ENCODE data around the gene PPM1N. TPM values are rescaled to one million over a fixed set of nuclear protein-coding genes. Genes with fewer than 3 reads are reported as not detected.
A peak's percentile ranks its signal among the peaks of the same experiment; 100 is the strongest.

PPM1N gene
- total and polyA plus RNA-seq, 2 donors (not counting 1 experiment from before 2014, with no cell fraction given) = 2.3 to 2.8 TPM

- Histone ChIP-seq H3K36me3 (ENCODE audit: control insufficient read depth, insufficient read depth, low read length) (peaks cover 23% of the 10 kb centered on the region), H3K4me2 (ENCODE audit: extremely low read depth, insufficient read depth, low read length) (no peak overlapping the region), H3K9ac (ENCODE audit: insufficient read depth, low read length) (no peak overlapping the region), H3K27me3 (ENCODE audit: control insufficient read depth, insufficient read depth, low read length) (no peaks in the 10 kb centered on the region), H3K27ac (ENCODE audit: insufficient read depth, low read length) (no peak overlapping the region), H3K79me2 (ENCODE audit: control insufficient read depth, insufficient read depth, low read length) (peaks cover 40% of the 10 kb centered on the region), H4K20me1 (ENCODE audit: control insufficient read depth, extremely low read depth, insufficient read depth, low read length) (no peaks in the 10 kb centered on the region), H3K4me1 (ENCODE audit: control insufficient read depth, extremely low read depth, insufficient read depth, low read length) (peaks cover 5% of the 10 kb centered on the region), H3K9me3 (ENCODE audit: control insufficient read depth, insufficient read depth, low read depth, low read length) (no peaks in the 10 kb centered on the region), H3K4me3 (replicated peaks in 1 of 4; ENCODE audit: control extremely low read depth in 1 of 4, insufficient read depth in 1 of 4, low read depth in 3 of 4, low read length in 4 of 4) (no peak overlapping the region), H2AFZ (ENCODE audit: low read length) (no peak overlapping the region)
- no peak for TF ChIP-seq CTCF (conservative IDR thresholded peaks at IDR 0.05 in 1 of 2, IDR thresholded peaks at IDR 0.05 in 1 of 2; ENCODE audit: low read depth in 1 of 2, low read length in 2 of 2)
- no peak for TF ChIP-seq EZH2 (IDR thresholded peaks at IDR 0.05; ENCODE audit: low read length, missing control alignments)
- no peak for DNase-seq (ENCODE audit: low read depth in 2 of 2)
These were observed 20.2 kb downstream of the PPM1N start for GRCh38 chr19:45518469-45518826.

- H3K79me2 ChIP-seq (ENCODE audit: control insufficient read depth, insufficient read depth, low read length) = peaks cover 8% of the 10 kb centered on the region
- H4K20me1 ChIP-seq (ENCODE audit: control insufficient read depth, extremely low read depth, insufficient read depth, low read length) = no peaks in the 10 kb centered on the region
- H3K4me3 ChIP-seq (replicated peaks in 1 of 4; ENCODE audit: control extremely low read depth in 1 of 4, insufficient read depth in 1 of 4, low read depth in 3 of 4, low read length in 4 of 4) = no peak overlapping the region
- no peak overlapping the region for H3K27ac ChIP-seq (ENCODE audit: insufficient read depth, low read length)
- no peak overlapping the region for H3K9ac ChIP-seq (ENCODE audit: insufficient read depth, low read length)
- no peak for DNase-seq (ENCODE audit: low read depth in 2 of 2)
- H3K4me1 ChIP-seq (ENCODE audit: control insufficient read depth, extremely low read depth, insufficient read depth, low read length) = peaks cover 2% of the 10 kb centered on the region
- no peaks in the 10 kb centered on the region for H3K9me3 ChIP-seq (ENCODE audit: control insufficient read depth, insufficient read depth, low read depth, low read length)
- no peak overlapping the region for H2AFZ ChIP-seq (ENCODE audit: low read length)
- no peak overlapping the region for H3K4me2 ChIP-seq (ENCODE audit: extremely low read depth, insufficient read depth, low read length)
- TF ChIP-seq CTCF (conservative IDR thresholded peaks at IDR 0.05 in 1 of 2, IDR thresholded peaks at IDR 0.05 in 1 of 2; ENCODE audit: low read depth in 1 of 2, low read length in 2 of 2) = no peak
- H3K27me3 ChIP-seq (ENCODE audit: control insufficient read depth, insufficient read depth, low read length) = no peaks in the 10 kb centered on the region
- peaks cover 32% of the 10 kb centered on the region for H3K36me3 ChIP-seq (ENCODE audit: control insufficient read depth, insufficient read depth, low read length)
These were observed 24.0 kb downstream of the PPM1N start for GRCh38 chr19:45522010-45522941.

GRCh38 chr19:45523642-45524256, 25.5 kb downstream of the PPM1N start:
- H3K79me2 ChIP-seq (ENCODE audit: control insufficient read depth, insufficient read depth, low read length) = peaks cover 2% of the 10 kb centered on the region
- H2AFZ ChIP-seq (ENCODE audit: low read length) = no peak overlapping the region
- H3K4me2 ChIP-seq (ENCODE audit: extremely low read depth, insufficient read depth, low read length) = no peak overlapping the region
- H3K27ac ChIP-seq (ENCODE audit: insufficient read depth, low read length) = no peak overlapping the region
- no peaks in the 10 kb centered on the region for H4K20me1 ChIP-seq (ENCODE audit: control insufficient read depth, extremely low read depth, insufficient read depth, low read length)
- no peak overlapping the region for H3K4me3 ChIP-seq (replicated peaks in 1 of 4; ENCODE audit: control extremely low read depth in 1 of 4, insufficient read depth in 1 of 4, low read depth in 3 of 4, low read length in 4 of 4)
- H3K9ac ChIP-seq (ENCODE audit: insufficient read depth, low read length) = no peak overlapping the region
- peaks cover 24% of the 10 kb centered on the region for H3K36me3 ChIP-seq (ENCODE audit: control insufficient read depth, insufficient read depth, low read length)
- H3K27me3 ChIP-seq (ENCODE audit: control insufficient read depth, insufficient read depth, low read length) = no peaks in the 10 kb centered on the region
- peak; percentile 62 to 91 for DNase-seq (ENCODE audit: low read depth in 2 of 2)
- H3K4me1 ChIP-seq (ENCODE audit: control insufficient read depth, extremely low read depth, insufficient read depth, low read length) = peaks cover 6% of the 10 kb centered on the region
- TF ChIP-seq CTCF (conservative IDR thresholded peaks at IDR 0.05 in 1 of 2, IDR thresholded peaks at IDR 0.05 in 1 of 2; ENCODE audit: low read depth in 1 of 2, low read length in 2 of 2) = peak; percentile 79 to 88
- no peak for TF ChIP-seq EZH2 (IDR thresholded peaks at IDR 0.05; ENCODE audit: low read length, missing control alignments)
- no peaks in the 10 kb centered on the region for H3K9me3 ChIP-seq (ENCODE audit: control insufficient read depth, insufficient read depth, low read depth, low read length)
